ENCODE measurements around the gene TEX14. TPM values are rescaled to one million over a fixed set of nuclear protein-coding genes. Genes with fewer than 3 reads are reported as not detected.

The TEX14 gene
- total RNA-seq, 1 experiment from 2014 or later = 0.31 TPM

DNA sequence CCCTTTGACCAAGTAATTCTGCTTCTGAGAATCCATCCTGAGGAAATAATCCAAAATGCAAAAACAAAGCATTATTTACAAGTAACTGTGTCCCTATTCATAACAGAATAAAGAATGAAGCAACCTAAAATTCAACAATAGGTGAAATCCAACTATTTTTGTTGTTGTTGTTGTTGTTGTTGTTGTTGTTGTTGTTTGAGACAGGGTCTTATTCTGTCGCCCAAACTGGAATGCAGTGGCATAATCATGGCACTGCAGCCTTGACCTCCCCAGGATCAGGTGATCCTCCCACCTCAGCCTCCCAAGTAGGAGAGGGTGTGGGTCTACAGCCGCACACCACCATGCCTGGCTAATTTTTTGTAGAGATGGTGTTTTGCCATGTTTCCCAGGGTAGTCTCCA lies 101.5 kb downstream of the TEX14 start:
- H3K4me3 Mint-ChIP-seq = no peak overlapping the region

More for the DNA sequence above, 101.5 kb downstream of the TEX14 start:
- no peak overlapping the region for H4K8ac ChIP-seq (replicated peaks; ENCODE audit: insufficient read length, low read depth, low read length)
- H4K91ac ChIP-seq (ENCODE audit: insufficient read length, low read depth, low read length) = no peak overlapping the region
- H3K9me3 ChIP-seq (ENCODE audit: control insufficient read depth, low read depth, low read length) = no peaks in the 10 kb centered on the region
- no peak overlapping the region for H3K4me2 ChIP-seq (ENCODE audit: insufficient read depth, insufficient read length, low read length)
- H3K4me1 ChIP-seq (ENCODE audit: insufficient read depth, low read length) = no peaks in the 10 kb centered on the region
- no peaks in the 10 kb centered on the region for H3K79me1 ChIP-seq (ENCODE audit: insufficient read depth, low read depth, low read length, poor library complexity, severe bottlenecking)
- no peak overlapping the region for H2AK5ac ChIP-seq (ENCODE audit: insufficient read length, low read length)
- H2BK12ac ChIP-seq (ENCODE audit: insufficient read length, low read depth, low read length) = no peak overlapping the region
- H3K4me1 Mint-ChIP-seq = peaks cover 4 to 5% of the 10 kb centered on the region in 2 experiments; a peak in 2 of 4 replicates
- no peak overlapping the region for H2AFZ ChIP-seq (ENCODE audit: low read length)
- no peak overlapping the region for H2BK15ac ChIP-seq (ENCODE audit: low read depth, low read length)
- no peak overlapping the region for H3K18ac ChIP-seq (ENCODE audit: insufficient read length, low read depth, low read length)
- H2BK5ac ChIP-seq (ENCODE audit: insufficient read length, low read length) = no peak overlapping the region
- no peaks in the 10 kb centered on the region for H3K79me2 ChIP-seq (ENCODE audit: insufficient read depth, low read length)
- no peak overlapping the region for H2BK120ac ChIP-seq (ENCODE audit: low read depth, low read length, poor library complexity, severe bottlenecking)
- H3K9ac ChIP-seq (ENCODE audit: extremely low read depth, insufficient read length, low read length) = no peak overlapping the region
- no CpG with 5 or more reads among the region's 2 CpGs for WGBS (ENCODE audit: extremely low coverage, insufficient read length, low lambda C conversion rate)
- no peak for TF ChIP-seq CTCF (conservative IDR thresholded peaks at IDR 0.05)
- H3K9me3 Mint-ChIP-seq = no peaks in the 10 kb centered on the region
- H3K14ac ChIP-seq (ENCODE audit: insufficient read depth, low read length) = no peak overlapping the region
- no peaks in the 10 kb centered on the region for H3K23me2 ChIP-seq (ENCODE audit: insufficient read length, low read depth, low read length, poor library complexity, severe bottlenecking)
- no peaks in the 10 kb centered on the region for H3K27me3 ChIP-seq (ENCODE audit: insufficient read depth, low read length)
- no peak overlapping the region for H3K27ac Mint-ChIP-seq
- no peaks in the 10 kb centered on the region for H3K36me3 Mint-ChIP-seq (ENCODE audit: insufficient read depth in 1 of 3, low read depth in 3 of 3)
- no peak overlapping the region for H3K56ac ChIP-seq (ENCODE audit: insufficient read length, low read depth, low read length)
- H3K4ac ChIP-seq (ENCODE audit: low read depth, low read length) = no peak overlapping the region
- no peak overlapping the region for H4K5ac ChIP-seq (ENCODE audit: insufficient read length, low read depth, low read length)
- no peak for DNase-seq
- no peak overlapping the region for H3K23ac ChIP-seq (ENCODE audit: insufficient read length, low read depth, low read length)
- no peak overlapping the region for H3T11ph ChIP-seq (ENCODE audit: low read length)
- no peak overlapping the region for H2BK20ac ChIP-seq (ENCODE audit: low read depth, low read length, poor library complexity, severe bottlenecking)
- no peaks in the 10 kb centered on the region for H3K27me3 Mint-ChIP-seq (ENCODE audit: low read depth)
- H4K20me1 ChIP-seq (ENCODE audit: control insufficient read depth, insufficient read depth, insufficient read length) = no peaks in the 10 kb centered on the region
- H3K27ac ChIP-seq (ENCODE audit: insufficient read length, low read depth, low read length) = no peak overlapping the region
